ENCODE results near the gene E2F8.

Gene E2F8

DNA sequence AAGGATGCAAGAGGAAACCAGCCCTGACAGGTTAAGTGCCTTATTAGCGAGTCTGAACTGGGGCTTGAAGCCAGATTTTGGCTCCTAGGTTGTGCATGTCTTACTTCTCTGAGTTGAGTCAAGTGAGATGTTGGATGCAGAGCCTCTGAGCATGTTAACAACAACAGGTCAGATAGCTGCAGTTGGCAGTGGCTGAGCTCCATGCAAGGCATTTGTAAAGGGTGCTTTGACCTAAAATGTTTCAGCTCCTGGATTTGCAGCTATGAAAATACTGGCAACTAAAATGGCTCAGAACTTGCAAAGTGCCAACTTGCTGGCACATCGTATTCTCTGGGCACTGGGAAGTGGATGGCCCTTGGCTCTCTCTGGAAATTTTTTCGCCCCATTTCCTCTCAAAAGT is 22.5 kb downstream of the E2F8 start:
- DNase-seq: no peak

DNA sequence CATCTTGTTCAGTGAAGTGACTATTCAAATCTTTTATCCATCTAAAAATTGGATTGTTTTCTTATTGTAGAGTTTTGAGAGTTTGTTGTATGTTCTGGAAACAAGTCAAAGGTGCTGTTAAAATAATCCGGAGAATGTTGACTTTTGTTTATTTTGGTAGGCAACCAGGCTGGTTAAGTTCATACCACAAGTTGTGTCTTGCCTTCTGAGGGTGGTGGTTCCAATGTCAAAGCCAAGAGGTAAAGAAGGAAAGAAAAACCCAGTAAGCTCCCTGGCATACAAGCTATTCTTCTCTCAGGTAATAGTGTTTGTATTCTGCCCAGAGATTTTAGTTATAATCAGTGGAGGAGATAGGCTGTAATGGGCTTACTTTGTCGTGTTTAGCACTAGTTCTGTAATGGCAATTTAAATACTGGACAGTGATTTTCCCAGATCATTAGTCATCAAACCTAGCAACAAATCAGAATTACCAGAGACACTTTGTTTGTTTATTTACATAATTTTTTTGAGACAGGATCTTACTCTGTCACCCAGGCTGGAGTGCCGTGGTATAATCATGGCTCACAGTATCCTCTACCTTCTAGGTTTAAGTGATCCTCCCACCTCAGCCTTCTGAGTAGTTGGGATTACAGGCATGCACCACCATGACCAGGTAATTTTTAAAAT is 23.9 kb downstream of the E2F8 start:
- no peak for DNase-seq

DNA sequence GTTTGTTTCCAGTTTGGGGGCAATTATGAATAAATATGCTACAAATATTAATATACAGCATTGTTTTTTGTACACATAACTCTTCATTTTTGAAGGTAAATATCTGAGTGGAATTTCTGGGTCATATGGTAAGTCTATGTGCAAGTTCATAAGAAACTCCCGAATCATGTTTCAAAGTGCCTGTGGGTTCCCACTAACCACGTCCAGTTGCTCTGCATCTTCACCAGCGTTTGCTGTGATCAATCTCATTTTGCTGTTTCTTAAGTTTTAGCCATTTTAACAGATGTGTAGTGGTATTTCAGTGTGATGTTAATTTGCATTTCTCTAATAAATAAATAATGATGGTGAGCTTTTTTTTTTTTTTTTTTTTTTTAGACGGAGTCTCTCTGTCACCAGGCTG is 24.7 kb downstream of the E2F8 start:
- no peak for DNase-seq

DNA sequence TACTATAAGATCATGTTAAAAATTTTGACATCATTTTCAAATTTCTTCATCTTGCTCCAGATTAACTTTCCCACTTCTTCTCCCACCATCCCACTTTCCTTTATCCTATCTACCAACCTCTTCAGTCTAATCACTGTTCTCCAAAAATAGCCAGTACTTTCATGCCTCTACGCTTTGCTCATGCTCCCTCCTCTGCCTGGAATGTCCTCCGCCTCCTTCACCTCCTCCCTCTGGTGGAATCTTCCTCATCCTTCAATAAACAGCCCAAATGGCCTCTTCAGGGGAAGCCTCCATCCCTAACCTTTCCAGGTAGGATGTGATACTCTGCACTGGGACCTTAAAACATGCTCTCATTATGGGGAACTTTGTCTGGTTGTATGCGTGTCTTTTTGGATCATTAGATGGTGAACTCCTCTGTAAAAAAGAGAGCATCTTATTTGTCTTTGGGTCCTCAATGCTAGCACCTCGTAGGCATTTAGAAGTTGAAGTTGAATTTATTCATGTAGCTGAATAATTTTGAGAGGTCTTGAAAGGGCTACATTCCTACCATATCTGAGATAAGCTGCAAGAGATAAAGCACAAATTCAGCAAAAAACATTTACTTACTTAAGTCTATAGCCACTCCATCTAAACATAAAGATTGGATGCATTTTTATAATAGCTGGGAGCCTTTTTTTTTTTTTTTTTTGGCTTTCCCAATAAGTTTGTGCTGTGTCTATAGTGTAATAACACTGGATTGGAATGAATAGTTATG is 31.0 kb downstream of the E2F8 start:
- no peak for DNase-seq

DNA sequence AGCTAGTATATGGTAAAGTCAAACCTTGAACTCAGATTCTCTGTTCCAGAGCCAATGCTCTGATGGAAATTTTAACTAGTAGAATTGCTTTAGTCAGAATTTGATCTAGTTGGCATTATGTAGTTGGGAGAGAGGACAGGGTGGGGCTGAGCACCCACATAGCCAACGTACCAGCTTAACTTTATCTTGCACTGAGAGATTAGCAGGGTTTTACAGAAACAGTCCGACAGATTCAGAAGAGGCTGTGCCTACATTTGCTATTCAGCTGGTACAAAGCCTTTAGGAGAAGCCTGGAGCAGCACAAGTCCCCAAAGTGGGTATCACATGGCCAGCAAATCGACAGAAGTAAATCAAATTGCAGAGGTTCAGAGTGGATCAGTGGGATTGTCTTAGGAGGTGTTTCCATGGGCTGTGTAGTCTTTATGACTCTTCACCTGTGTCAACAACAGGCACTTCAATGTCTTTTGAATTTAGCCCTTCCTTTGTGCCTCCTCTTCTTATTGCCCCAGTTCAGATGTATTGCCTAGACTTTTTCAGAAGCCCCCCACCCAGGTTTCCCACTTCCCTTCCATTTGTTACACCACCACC is 31.7 kb downstream of the E2F8 start:
- no peak for DNase-seq

DNA sequence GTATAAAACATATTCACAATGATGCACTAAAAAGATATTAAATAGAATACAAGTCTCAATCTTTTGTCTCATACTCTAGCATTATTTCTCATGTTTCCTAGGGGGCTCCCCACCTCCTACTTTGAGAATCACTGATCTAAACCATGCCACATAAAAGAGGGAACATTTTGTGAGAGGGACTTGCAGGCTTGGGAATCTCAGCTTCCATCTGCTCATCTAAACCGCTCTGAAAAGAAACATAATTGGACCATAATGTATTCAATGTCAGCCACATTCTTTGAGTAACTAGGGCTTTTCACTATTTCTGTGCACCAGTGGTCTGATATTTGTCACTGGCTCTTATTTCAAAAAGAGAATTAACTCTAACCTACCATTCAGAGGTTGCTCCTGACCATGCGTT is 32.6 kb downstream of the E2F8 start:
- DNase-seq: no peak

DNA sequence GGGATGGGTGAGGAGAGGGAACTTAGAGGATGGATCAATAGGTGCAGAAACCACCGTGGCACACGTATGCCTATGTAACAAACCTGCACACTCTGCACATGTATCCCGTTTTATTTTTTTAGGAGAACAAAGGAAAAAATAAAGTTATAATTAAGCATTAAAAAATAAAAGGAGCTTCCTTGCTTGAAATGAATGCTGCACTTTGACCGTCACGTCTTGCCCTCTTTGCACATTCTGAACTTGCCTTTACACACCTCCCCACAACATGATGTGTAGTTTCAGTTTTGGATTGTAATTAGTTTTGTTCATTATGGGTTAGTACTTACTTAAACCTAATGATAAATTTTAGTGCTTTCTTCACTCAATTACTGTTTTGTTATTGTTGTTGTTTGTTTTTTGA is 35.9 kb downstream of the E2F8 start:
- DNase-seq: no peak

DNA sequence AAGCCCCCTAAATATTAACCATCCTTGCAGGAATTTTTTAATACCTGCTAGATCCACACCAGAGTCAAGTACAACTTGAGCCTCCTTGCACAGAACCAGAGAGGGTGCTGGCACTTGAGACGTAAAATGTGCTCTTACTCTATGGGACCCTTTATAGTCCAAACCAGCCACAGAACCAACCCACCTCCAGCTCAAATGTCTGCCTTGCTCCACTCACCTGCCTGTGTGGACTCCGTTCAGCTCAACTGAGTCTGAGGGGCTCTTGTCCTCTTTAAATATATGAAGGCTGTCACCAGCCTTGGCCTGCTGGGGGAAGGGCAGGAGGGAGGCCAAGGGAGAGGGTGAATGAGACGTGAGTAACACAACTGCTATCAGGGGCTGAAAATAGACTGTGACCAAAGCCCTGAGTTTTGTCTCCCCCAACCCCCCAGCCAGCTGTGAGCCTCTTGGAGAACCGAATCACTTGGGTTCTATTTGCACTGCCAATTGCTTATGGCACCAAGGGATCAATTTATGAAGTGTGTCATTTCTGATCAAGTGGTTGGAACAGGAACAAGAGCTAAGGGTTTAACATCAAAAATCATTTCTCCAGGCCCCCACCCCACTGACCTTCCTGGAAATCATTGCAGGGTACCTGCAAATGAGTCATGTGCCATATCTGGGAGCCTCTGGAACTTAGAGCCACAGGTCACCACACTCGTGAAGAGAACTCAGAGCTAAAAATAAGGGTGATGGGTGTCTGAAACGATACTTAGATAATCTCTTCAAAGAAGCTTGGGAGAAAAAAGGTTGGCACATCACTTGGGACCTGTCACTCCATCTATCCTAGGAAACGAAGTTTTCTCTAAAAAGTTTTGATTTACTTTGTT is 38.8 kb downstream of the E2F8 start, which contains the start of gene CSRP3:
CSRP3 (minus strand) TSS at position 247 of the 869 bp plus-strand sequence. CDS start 9,535 bp downstream, outside the sequence.
- no peak for DNase-seq

DNA sequence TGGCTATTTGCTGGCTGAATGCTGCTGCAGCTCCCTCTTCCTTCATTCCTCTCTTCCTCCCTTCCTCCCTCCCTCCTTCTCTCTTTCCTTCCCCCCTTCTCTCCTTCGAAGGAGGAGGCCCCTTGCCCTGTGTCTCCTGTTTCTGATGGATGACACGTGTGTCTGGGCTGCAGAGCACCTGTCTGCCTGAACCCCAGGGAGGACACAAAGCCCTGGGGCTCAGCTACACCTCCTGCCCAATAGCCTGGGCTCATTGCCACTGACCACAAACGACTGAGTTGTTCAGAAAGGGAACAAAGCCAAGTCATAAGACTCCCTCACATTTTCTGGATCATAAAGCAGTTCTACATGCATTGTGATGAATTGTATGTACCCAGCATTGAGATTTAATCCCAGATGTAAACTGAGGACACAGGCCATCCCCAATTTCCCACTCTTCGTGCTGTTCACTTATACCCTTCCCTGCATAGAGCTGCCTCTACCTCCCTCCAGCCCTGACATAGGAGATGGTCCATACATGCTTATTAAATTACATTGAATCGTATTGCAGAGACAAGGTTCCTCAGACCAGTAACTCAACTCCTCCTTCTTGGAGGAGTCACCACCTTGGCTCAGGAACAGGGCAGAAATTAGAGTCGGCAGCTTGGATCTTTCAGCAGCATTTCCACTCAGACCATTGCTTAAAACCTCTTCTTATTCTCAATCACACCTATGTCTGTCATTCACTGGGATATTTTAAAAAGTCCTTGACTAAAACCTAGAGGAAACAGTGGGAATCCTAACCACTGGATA is 40.1 kb downstream of the E2F8 start:
- peak; percentile 4 for DNase-seq

DNA sequence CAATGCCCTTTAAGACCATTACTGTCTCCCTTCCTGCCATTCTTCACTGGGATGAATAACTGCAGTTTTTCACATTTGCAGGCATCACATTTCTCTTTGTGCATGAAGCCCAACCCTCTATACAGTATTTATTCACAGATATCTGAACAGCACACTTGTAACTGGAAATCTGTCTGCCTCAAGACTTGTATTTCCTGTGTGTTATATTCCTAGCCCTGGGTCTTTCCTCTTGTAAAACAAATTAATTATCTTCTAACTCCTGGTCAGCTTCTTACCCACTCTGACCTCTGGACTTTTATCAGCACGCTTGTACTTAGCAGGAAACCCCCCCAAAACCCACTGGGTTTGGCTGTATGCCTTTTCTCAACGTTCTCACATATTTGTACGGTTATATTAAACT is 41.0 kb downstream of the E2F8 start:
- no peak for DNase-seq

DNA sequence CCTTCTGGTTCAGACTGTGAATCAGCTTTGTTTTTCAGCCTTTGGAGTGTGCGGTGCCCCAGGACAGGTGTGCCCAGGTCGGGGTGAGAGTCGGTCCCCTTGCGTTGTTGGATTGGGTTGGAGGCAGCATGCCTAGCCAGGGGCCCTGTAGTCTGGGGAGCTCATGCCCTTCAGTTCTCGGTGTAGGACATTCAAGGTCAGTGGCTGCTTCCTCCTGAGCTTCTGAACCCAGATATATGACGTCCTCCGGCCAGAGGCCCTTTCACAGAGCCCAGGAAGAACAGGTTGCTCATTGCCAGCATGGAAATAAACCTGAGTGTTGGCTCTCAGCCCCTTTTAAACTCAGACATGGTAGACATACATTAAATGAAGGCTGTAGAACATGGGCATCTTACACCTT is 41.7 kb downstream of the E2F8 start:
- no peak for DNase-seq

DNA sequence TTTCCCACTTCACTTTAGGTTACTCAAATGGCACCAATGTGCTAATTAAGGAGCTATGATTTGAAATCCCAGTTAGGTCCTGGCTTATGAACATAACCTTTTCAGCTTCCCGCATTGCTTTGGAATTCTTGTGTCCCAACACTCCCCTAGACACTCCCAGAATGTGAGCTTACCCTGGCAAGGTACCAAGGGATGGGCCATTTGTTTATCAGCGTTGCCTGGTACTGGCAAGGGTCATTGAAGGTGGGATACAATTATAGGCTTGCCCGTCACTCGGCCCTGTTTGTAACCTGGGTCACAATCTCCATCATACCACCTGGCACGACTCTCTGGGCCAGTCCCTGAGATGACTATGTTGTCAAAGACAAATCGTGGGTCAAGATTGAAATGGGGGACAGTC is 44.3 kb downstream of the E2F8 start:
- DNase-seq: no peak

DNA sequence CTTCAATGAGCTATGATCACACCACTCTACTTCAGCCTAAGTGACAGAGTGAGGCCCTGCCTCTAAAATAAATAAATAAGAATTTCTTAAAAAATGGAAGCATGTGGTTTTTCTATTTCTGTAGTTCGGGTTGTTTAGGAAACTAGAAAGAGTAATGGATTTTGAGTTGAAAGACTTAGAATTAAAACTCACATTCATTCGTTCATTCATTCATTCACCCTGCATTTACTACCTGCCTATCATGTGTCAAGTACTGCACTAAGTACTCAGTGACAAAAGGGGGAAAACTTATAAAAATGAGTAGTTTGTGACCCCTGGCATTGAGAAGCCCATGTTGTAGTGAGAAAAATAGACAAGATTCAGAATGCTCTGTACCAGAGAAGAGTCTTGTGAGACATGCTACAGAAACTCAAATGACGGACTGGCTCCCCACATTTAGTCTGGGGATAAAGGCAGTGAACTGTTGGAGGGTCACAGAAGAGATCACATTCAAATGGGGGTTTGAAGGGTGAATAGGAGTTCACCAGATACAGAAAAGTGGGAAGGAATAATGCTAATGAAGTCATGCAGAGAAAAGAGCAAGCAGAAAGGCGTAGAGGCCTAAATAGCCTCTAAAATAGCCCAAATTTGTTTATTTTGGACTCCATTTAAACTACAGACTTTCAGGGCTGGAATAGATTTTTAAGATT is 46.0 kb downstream of the E2F8 start:
- no peak for DNase-seq

DNA sequence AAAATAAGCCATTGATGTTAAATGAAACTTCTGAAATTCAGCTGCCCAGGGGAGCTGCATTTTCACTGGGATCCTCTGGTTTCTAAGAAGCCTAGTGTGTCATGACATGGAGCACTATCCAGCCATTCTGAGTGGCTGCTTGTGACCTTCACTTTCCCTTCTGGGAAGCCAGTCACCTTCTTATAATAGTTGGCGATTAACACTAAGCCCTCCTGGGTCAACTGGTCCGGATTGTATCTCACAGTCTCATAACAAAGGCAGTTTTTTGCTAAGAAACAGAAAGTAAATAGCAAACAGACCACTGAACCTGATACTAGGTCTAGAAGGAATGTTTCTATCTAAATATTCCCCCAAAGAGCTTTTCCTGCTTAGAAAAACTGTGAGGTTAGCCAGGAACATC is 46.8 kb downstream of the E2F8 start:
- no peak for DNase-seq

DNA sequence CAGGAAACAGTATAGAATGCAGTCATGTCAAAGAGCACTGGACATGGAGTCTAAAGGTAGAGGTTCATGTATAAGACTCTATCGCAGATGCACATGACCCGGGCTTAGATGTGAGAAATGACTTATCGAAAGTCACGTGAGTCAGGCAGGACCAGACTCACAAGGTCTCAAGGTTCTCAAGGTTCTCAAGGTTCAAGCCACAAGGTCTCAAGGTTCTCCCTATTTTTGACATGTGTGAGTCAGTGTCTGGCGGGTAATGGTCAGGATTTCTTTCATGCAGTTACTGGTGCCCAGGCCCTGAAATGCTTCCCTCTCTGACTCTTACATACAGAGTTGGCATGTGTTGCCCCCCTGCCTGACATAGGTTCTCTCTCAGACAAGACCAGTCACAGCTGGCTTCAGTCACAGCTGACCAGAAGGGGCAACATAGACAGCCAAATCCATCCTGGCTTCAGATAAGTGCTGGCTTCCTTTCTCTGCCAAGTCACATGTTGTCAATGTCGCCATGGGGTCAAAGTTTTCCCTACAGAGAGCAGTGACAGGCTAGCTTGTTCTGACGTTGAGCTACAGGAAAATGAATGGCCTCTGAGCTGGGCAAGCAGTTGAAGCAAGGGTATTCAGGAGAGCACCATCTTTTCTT is 49.1 kb downstream of the E2F8 start:
- no peak for DNase-seq

DNA sequence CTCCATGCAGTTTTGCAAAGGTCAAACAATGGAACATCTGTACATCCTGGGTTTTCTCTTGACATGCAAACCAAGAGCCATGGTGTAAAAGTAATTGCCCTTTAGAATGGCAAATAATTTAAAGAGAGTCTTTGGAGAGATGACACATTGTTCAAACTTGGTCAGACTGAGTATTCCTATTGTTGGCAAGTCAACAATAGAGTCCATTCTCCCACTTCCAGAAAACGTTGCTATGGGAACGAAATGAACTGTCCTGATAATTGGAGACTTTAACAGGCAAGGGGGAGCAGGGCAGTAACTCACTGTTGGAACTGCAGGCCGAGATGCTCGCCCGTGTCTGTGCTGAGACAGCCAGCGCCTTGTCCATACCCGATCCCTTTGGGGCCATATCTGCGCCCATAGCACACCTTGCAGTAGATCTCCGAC is 52.9 kb downstream of the E2F8 start:
- no peak for DNase-seq

DNA sequence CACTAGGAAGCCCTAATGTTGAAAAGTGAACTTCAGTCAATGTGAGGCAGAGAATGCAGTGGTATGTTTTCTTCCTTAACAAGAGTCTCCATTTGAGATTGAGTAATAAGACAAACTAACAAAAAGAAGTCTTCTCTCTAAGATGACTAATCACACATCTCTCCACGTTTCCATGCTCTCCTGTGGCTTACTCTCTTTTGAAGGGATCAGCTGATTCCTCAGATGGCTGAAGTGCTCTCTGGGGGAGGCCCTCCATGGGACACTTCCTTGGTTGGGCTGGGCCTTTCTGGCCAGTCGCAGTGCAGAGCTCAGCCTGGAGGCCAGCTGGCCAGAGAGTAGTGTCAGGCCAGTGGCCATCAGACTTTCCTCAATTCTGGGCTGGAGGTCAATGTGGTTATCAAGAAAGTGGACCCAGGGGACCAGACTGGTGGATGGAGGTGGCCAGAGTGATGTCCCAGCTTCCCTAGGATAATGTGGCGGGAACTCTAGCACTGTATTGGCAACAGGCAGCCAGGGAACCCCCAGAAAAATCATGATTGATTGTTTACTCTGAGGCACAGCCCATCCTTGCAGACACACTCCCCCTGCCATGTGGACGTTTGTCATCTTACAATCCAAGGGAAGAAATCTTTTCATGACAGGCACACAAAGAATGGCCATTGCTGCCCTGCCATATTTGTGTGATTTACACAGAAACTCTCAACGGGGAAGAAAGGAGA is 53.5 kb downstream of the E2F8 start:
- no peak for DNase-seq

DNA sequence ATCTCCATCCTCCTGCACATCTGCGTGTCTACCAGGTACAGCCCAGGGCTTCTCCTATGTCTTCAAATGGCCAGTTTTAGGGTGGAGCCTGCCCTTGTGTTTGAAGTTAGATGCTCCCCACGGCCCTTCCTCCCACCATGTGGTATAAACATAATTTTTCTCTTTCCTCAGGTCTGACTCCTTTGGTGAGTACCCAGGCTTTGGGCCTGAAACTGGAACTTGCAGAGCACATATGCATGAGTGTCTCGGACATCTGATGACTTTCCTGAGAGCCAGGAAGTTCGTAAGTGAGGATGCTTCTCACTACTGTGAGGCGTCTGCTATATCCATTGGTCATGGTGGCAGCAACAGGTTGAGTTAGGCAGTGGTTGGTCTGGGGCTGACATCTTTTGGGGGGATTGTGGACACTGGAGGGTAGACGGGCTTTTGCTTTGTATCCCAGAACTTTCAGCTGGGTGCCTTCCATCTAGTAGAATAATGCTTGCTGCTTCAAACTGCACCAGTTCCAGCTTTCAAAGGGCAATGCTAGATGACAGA is 55.2 kb downstream of the E2F8 start:
- no peak for DNase-seq

DNA sequence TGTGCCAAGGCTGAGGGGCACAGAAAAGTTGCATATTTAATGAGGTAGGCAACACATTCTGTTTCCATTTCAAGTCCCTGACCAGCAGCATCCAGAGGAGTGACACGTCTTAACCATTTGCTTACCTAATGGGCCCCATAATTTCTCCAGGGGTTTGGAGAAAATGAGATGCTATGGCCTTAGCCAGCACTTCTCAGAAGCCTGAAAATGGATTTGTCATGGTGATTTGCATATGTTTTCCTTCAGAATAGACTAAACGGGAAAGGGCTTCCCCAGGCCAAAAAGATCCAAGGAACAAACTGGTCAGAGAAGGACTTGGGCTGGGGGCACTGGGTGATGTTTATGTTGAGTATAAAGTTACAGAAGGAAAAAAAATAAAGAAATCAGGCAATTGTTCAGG is 55.7 kb downstream of the E2F8 start:
- DNase-seq: no peak

DNA sequence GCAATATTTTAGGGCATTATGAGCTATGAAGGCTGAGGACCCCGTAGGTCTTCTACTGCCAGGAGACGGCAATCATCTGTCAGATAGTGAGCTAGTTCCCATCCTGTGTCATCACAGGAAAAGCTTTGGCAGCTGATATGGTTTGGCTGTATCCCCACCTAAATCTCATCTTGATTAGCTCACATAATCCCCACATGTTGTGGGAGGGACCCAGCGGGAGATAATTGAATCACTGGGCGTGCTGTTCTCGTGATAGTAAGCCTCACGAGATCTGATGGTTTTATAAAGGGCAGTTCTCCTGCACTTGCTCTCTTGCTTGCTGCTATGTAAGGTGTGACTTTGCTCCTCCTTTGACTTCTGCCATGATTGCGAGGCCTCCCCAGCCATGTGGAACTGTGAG is 57.1 kb downstream of the E2F8 start:
- DNase-seq: no peak

Data from NCI-H1092 treated with DMSO at 0.1 percent for 48 hours (cell line).